MM.1S (cell line): ENCODE data around the gene ATP13A2.

Experiments used
- DNase-seq: peaks from one replicate; pipeline ENCODE4 v3.0.0-alpha.2; 2015
- H2AFZ ChIP-seq: fragments of 300-600 bp; sonication (generic); 2 replicates; pipeline ENCODE4 v1.6.0; 2016; ENCODE audit warnings: antibody characterized with exemption, low read length
- H3F3A ChIP-seq: fragments of 300-600 bp; sonication (generic); 2 replicates; pipeline ENCODE4 v1.6.1; 2016; ENCODE audit warnings: mild to moderate bottlenecking, antibody characterized with exemption, low read length, moderate library complexity, mixed read lengths; ENCODE audit not compliant: insufficient read depth
- H3K27ac ChIP-seq: fragments of 300-600 bp; sonication (generic); 2 replicates; pipeline ENCODE4 v1.5.1; 2016; ENCODE audit warnings: mild to moderate bottlenecking, low read length
- H3K27me3 ChIP-seq: fragments of 300-600 bp; sonication (generic); replicated peaks from 2 replicates; pipeline ENCODE4 v1.6.0; 2016; ENCODE audit warnings: low read length; ENCODE audit not compliant: insufficient read depth
- H3K36me3 ChIP-seq: fragments of 300-600 bp; sonication (generic); replicated peaks from 2 replicates; pipeline ENCODE4 v1.6.1; 2016; ENCODE audit warnings: mild to moderate bottlenecking, low read length, mixed read lengths; ENCODE audit not compliant: insufficient read depth
- H3K4me1 ChIP-seq: fragments of 300-600 bp; sonication (generic); 2 replicates; pipeline ENCODE4 v1.6.1; 2016; ENCODE audit warnings: low read length, mixed read lengths
- H3K4me2 ChIP-seq: fragments of 300-600 bp; sonication (generic); 2 replicates; pipeline ENCODE4 v1.6.0; 2016; ENCODE audit warnings: low read depth, low read length
- H3K4me3 ChIP-seq: fragments of 300-600 bp; sonication (generic); 2 replicates; pipeline ENCODE4 v1.5.1; 2016; ENCODE audit warnings: low read length, mixed read lengths
- H3K79me2 ChIP-seq: fragments of 300-600 bp; sonication (generic); 2 replicates; pipeline ENCODE4 v1.6.1; 2016; ENCODE audit warnings: mixed run types, low read length, mixed read lengths
- H3K9ac ChIP-seq: fragments of 300-600 bp; sonication (generic); 2 replicates; pipeline ENCODE4 v1.6.1; 2016; ENCODE audit warnings: low read length, mixed read lengths
- H3K9me2 ChIP-seq: fragments of 300-600 bp; sonication (generic); replicated peaks from 2 replicates; pipeline ENCODE4 v1.6.1; 2016; ENCODE audit warnings: mild to moderate bottlenecking, low read length, mixed read lengths; ENCODE audit not compliant: insufficient read depth
- H3K9me3 ChIP-seq: fragments of 300-600 bp; sonication (generic); replicated peaks from 2 replicates; pipeline ENCODE4 v1.6.1; 2016; ENCODE audit warnings: mild to moderate bottlenecking, low read length, mixed read lengths; ENCODE audit not compliant: insufficient read depth
- H4K20me1 ChIP-seq: fragments of 300-600 bp; sonication (generic); 2 replicates; pipeline ENCODE4 v1.6.1; 2016; ENCODE audit warnings: mild to moderate bottlenecking, low read length, moderate library complexity, mixed read lengths; ENCODE audit not compliant: insufficient read depth
- EZH2 ChIP-seq: fragments of 300-600 bp; sonication (generic); optimal IDR thresholded peaks from 2 replicates; pipeline ENCODE3; 2017; ENCODE audit warnings: low read depth, mild to moderate bottlenecking, antibody characterized with exemption, low read length, mixed read lengths
- EZH2phosphoT487 ChIP-seq: fragments of 300-600 bp; sonication (generic); IDR thresholded peaks from 2 replicates; pipeline ENCODE4 v1.6.1; 2018; ENCODE audit warnings: antibody characterized with exemption, low read length
- TF ChIP-seq, protein P1 (sequence below): fragments of 300-600 bp; sonication (generic); IDR thresholded peaks from 2 replicates; pipeline ENCODE4 v1.5.1; 2016; ENCODE audit warnings: antibody characterized with exemption, low read length, mixed read lengths

The ATP13A2 gene

DNA sequence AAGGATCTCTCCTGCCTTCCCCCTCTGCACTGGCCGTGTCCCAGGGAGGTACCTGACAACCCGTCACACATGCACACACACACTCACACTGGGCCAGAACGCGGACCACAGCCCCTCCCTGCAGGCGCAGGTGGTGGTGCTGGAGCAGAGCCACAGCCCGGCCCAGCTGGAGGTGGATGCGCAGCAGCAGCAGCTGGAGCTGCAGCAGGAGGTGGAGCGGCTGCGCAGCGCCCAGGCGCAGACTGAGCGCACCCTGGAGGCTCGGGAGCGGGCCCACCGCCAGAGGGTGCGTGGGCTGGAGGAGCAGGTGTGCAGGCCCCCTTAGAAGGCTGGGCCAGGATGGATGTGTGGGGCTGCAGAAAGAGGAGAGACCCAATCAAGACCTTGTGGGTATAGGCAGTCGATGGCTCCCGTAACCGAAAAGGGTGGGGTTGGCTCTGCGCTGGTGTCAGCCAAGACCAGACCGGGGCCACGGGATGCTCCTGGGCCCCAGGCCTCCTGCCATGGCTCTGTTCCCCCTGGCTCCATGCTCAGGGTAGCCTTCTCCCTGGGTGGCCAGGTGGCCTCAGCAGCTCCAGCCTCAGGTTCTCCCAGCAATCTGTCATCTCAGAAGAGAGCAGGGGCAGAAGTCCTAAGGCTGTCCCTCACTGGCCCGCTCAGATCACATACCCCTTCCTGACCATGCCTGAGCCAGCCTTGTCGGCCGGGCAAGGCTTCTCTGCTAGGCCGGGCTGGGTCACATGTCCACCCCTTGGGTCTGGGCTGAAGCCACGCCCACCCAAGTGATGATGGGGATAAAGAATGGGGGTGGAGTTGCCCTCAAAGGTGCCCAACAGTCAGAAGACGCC lies 40.2 kb downstream of the ATP13A2 start:
- no peak overlapping the region for H2AFZ ChIP-seq

DNA sequence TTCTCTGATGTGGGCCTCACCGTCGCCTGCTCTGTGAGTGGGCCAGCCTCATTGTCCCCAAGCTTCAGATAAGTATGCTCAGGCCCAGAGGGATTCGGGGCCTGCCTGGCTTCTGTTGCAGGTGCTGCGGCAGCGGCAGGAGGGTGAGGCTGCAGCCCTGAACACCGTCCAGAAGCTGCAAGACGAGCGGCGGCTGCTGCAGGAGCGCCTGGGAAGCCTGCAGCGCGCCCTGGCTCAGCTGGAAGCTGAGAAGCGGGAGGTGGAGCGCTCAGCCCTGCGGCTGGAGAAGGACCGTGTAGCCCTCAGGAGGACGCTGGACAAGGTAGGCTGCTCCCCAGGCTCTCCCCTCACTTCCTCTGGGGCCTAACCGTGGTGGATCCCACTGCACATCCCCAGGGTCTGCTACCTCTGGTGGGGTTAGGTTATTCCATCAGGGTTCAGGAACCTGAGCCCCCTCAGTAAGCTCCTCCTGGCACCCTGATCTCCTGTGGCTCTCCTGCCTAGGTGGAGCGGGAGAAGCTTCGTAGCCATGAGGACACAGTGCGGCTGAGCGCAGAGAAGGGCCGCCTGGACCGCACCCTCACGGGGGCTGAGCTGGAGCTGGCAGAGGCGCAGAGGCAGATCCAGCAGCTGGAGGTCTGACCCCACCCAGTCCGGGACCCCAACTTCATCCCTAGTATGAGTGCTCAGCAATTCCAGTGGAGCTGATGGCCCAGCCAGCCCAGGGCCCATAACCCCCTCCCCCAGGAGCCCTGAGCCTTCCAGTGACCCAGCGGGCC lies 41.4 kb downstream of the ATP13A2 start:
- Histone ChIP-seq H3F3A (no peaks in the 10 kb centered on the region), H3K4me2 (no peak overlapping the region), H3K4me1 (no peaks in the 10 kb centered on the region), H4K20me1 (no peaks in the 10 kb centered on the region), H2AFZ (no peak overlapping the region), H3K9me3 (no peaks in the 10 kb centered on the region), H3K9ac (no peak overlapping the region), H3K36me3 (no peaks in the 10 kb centered on the region), H3K4me3 (no peak overlapping the region), H3K27me3 (no peaks in the 10 kb centered on the region), H3K27ac (no peak overlapping the region), H3K9me2 (no peaks in the 10 kb centered on the region), H3K79me2 (no peaks in the 10 kb centered on the region)
- TF ChIP-seq EZH2 (no peak), EZH2phosphoT487 (no peak)
- TF ChIP-seq, protein P1, sequence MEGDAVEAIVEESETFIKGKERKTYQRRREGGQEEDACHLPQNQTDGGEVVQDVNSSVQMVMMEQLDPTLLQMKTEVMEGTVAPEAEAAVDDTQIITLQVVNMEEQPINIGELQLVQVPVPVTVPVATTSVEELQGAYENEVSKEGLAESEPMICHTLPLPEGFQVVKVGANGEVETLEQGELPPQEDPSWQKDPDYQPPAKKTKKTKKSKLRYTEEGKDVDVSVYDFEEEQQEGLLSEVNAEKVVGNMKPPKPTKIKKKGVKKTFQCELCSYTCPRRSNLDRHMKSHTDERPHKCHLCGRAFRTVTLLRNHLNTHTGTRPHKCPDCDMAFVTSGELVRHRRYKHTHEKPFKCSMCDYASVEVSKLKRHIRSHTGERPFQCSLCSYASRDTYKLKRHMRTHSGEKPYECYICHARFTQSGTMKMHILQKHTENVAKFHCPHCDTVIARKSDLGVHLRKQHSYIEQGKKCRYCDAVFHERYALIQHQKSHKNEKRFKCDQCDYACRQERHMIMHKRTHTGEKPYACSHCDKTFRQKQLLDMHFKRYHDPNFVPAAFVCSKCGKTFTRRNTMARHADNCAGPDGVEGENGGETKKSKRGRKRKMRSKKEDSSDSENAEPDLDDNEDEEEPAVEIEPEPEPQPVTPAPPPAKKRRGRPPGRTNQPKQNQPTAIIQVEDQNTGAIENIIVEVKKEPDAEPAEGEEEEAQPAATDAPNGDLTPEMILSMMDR: no peak
- no peak for DNase-seq

More for the DNA sequence above, 40.2 kb downstream of the ATP13A2 start:
- Histone ChIP-seq H3K4me1 (no peaks in the 10 kb centered on the region), H3K9me3 (no peaks in the 10 kb centered on the region), H4K20me1 (no peaks in the 10 kb centered on the region), H3K4me2 (no peak overlapping the region), H3K4me3 (no peak overlapping the region), H3K27me3 (no peaks in the 10 kb centered on the region), H3K9me2 (no peaks in the 10 kb centered on the region), H3K36me3 (no peaks in the 10 kb centered on the region), H3K79me2 (no peaks in the 10 kb centered on the region), H3F3A (no peaks in the 10 kb centered on the region), H3K9ac (no peak overlapping the region), H3K27ac (no peak overlapping the region)
- DNase-seq: no peak
- TF ChIP-seq EZH2 (no peak), EZH2phosphoT487 (no peak)
- TF ChIP-seq, protein P1: no peak

DNA sequence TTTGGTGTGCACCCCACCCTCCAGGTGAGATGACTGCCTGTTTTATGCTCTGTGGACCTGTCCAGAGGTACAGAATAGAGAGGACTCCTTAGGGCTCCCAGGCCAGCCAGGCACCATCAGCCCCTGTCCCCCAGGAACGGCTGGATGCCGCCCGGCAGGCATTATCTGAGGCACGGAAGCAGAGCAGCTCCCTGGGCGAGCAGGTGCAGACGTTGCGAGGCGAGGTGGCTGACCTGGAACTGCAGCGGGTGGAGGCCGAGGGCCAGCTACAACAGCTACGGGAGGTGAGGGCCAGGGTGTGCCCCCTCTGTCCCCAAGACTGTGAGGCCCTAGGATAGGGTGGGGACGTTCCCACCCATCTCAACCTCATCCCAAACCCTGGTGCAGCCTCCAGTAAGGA lies 42.1 kb downstream of the ATP13A2 start:
- no peak overlapping the region for H3K4me3 ChIP-seq
- no peaks in the 10 kb centered on the region for H3K9me2 ChIP-seq
- H3F3A ChIP-seq: no peaks in the 10 kb centered on the region
- H3K4me2 ChIP-seq: no peak overlapping the region
- no peak for DNase-seq
- no peaks in the 10 kb centered on the region for H3K27me3 ChIP-seq
- H3K4me1 ChIP-seq: no peaks in the 10 kb centered on the region
- H3K9ac ChIP-seq: no peak overlapping the region
- no peak overlapping the region for H2AFZ ChIP-seq
- TF ChIP-seq EZH2: no peak
- TF ChIP-seq EZH2phosphoT487: no peak
- TF ChIP-seq, protein P1: no peak
- H3K36me3 ChIP-seq: no peaks in the 10 kb centered on the region
- H3K79me2 ChIP-seq: no peaks in the 10 kb centered on the region
- no peak overlapping the region for H3K27ac ChIP-seq
- no peaks in the 10 kb centered on the region for H4K20me1 ChIP-seq
- H3K9me3 ChIP-seq: no peaks in the 10 kb centered on the region
